HCT116 (cell line): ENCODE results near the gene RNU5B-1. TPM values are rescaled to one million over a fixed set of nuclear protein-coding genes. Genes with fewer than 3 reads are reported as not detected.

Experiments used
- ATAC-seq: fragments of 200-7000 bp; cut with Tn5 transposase; 2 replicates; pipeline ENCODE4 v1.9.1; 2020; ENCODE audit warnings: mild to moderate bottlenecking, moderate library complexity
- BruUV-seq: library from RNA; stranded (reverse); fragments of 400-500 nt; replicated peaks from 2 replicates; lab custom pipeline; 2021; lab: Mats Ljungman, UMichigan
- CTCF ChIA-PET: fragments of 300-600 bp; sonication (Branson Sonifier 250); formaldehyde crosslinking; loops from one replicate; lab custom pipeline; 2021; ENCODE audit warnings: antibody characterized with exemption; lab: Charles Lee
- POLR2A ChIA-PET: fragments of 300-600, 350-600 bp; sonication (Branson Sonifier 250); formaldehyde crosslinking; loops from one replicate; lab custom pipeline; 2021; ENCODE audit warnings: antibody characterized with exemption; lab: Charles Lee
- RAD21 ChIA-PET, 2 experiments: fragments of 300-600 bp; sonication (Branson Sonifier 250); formaldehyde crosslinking; loops; one replicate each; lab custom pipeline; 2023; ENCODE audit warnings: low total read pairs in 2 of 2; ENCODE audit not compliant: uncharacterized antibody in 2 of 2, unreplicated experiment in 2 of 2, low non-redundant PET in 1 of 2; lab: Charles Lee
- DNase-seq: peaks from one replicate; pipeline ENCODE4 v3.0.0-alpha.2; 2010; ENCODE audit warnings: low read depth, low spot score
- H2AFZ ChIP-seq: fragments of 200-600 bp; shearing (Covaris generic), sonication (generic); 2 replicates; pipeline ENCODE4 v1.6.1; 2017; ENCODE audit warnings: low read depth, mixed run types, mixed read lengths, antibody characterized with exemption, low read length; ENCODE audit not compliant: poor library complexity, severe bottlenecking
- H3K27ac ChIP-seq: 2 replicates; pipeline ENCODE4 v1.5.1; 2012; ENCODE audit warnings: low read depth, low read length
- H3K27me3 ChIP-seq: fragments of 200-600 bp; sonication (generic); 2 replicates; pipeline ENCODE4 v1.6.1; 2016; ENCODE audit warnings: mixed run types, low read length, mixed read lengths; ENCODE audit not compliant: insufficient read depth
- H3K36me3 ChIP-seq, 2 experiments: fragments of 200-500 bp in 1 of 2; fragments of 200-600 bp in 1 of 2; sonication (Bioruptor generic) in 1 of 2; sonication (generic) in 1 of 2; 2 replicates each; pipeline versions ENCODE4 v1.5.1 to v1.6.1; 2014 to 2016; ENCODE audit warnings: low read length in 2 of 2, inconsistent platforms in 1 of 2, mixed read lengths in 1 of 2, mixed run types in 1 of 2; ENCODE audit not compliant: insufficient read depth in 2 of 2, control insufficient read depth in 1 of 2
- H3K4me1 ChIP-seq, 2 experiments: fragments of 200-600 bp in 1 of 2; sonication (generic) in 1 of 2; 2 replicates each; pipeline versions ENCODE4 v1.5.1 to v1.6.1; 2012 to 2017; ENCODE audit warnings: low read length in 2 of 2, inconsistent platforms in 1 of 2, mild to moderate bottlenecking in 1 of 2, mixed read lengths in 1 of 2, mixed run types in 1 of 2, moderate library complexity in 1 of 2; ENCODE audit not compliant: insufficient read depth in 2 of 2, control insufficient read depth in 1 of 2
- H3K4me2 ChIP-seq: fragments of 200-600 bp; sonication (generic); 2 replicates; pipeline ENCODE4 v1.6.1; 2017; ENCODE audit warnings: mixed run types, low read length, mixed read lengths
- H3K4me3 ChIP-seq, 2 experiments: fragments of 200-600 bp in 1 of 2; sonication (generic) in 1 of 2; replicated peaks in 1 of 2; 2 replicates each; pipeline ENCODE4 v1.5.1; 2011 to 2016; ENCODE audit warnings: low read length in 2 of 2, control low read depth in 1 of 2, low read depth in 1 of 2, mild to moderate bottlenecking in 1 of 2, mixed read lengths in 1 of 2, mixed run types in 1 of 2
- H3K79me2 ChIP-seq: fragments of 200-600 bp; sonication (generic); 2 replicates; pipeline ENCODE4 v1.6.1; 2017; ENCODE audit warnings: mild to moderate bottlenecking, mixed run types, low read length, moderate library complexity, mixed read lengths; ENCODE audit not compliant: insufficient read depth
- H3K9ac ChIP-seq: fragments of 200-600 bp; sonication (generic); 2 replicates; pipeline ENCODE4 v1.6.1; 2016; ENCODE audit warnings: low read length, mixed read lengths
- H3K9me2 ChIP-seq: fragments of 200-600 bp; sonication (generic), shearing (Covaris generic); 2 replicates; pipeline ENCODE4 v1.6.1; 2017; ENCODE audit warnings: mixed run types, mild to moderate bottlenecking, moderate library complexity; ENCODE audit not compliant: insufficient read depth
- H3K9me3 ChIP-seq, 2 experiments: fragments of 200-500 bp in 1 of 2; fragments of 200-600 bp in 1 of 2; sonication (Bioruptor generic) in 1 of 2; sonication (generic) in 1 of 2; 2 replicates each; pipeline ENCODE4 v1.6.1; 2014 to 2017; ENCODE audit warnings: low read length in 2 of 2, mixed read lengths in 2 of 2, inconsistent platforms in 1 of 2, low read depth in 1 of 2, mild to moderate bottlenecking in 1 of 2, mixed run types in 1 of 2, moderate library complexity in 1 of 2; ENCODE audit not compliant: control insufficient read depth in 1 of 2, insufficient read depth in 1 of 2
- H4K20me1 ChIP-seq: fragments of 200-600 bp; sonication (generic), shearing (Covaris generic); 2 replicates; pipeline ENCODE4 v1.6.1; 2017; ENCODE audit warnings: mixed run types, mild to moderate bottlenecking, moderate library complexity; ENCODE audit not compliant: insufficient read depth
- EGR1 ChIP-seq: IDR thresholded peaks from 2 replicates; pipeline ENCODE4 v1.6.1; 2012; ENCODE audit warnings: low read depth
- ELF1 ChIP-seq: IDR thresholded peaks from 2 replicates; pipeline ENCODE4 v1.6.1; 2012; ENCODE audit warnings: low read depth, borderline replicate concordance
- EZH2phosphoT487 ChIP-seq: fragments of 200-600 bp; IDR thresholded peaks from 2 replicates; pipeline ENCODE4 v1.6.1; 2018; ENCODE audit warnings: antibody characterized with exemption, borderline replicate concordance
- FOSL1 ChIP-seq: IDR thresholded peaks from 2 replicates; pipeline ENCODE4 v1.6.1; 2012; ENCODE audit warnings: low read depth
- JUND ChIP-seq: IDR thresholded peaks from 2 replicates; pipeline ENCODE4 v1.6.1; 2012
- POLR2AphosphoS5 ChIP-seq: IDR thresholded peaks from 2 replicates; pipeline ENCODE4 v1.6.1; 2011; ENCODE audit warnings: mild to moderate bottlenecking, low read depth, low read length, moderate library complexity
- SIN3A ChIP-seq: IDR thresholded peaks from 2 replicates; pipeline ENCODE4 v1.6.1; 2012; ENCODE audit warnings: low read depth
- SP1 ChIP-seq: IDR thresholded peaks from 2 replicates; pipeline ENCODE4 v1.6.1; 2012; ENCODE audit warnings: low read depth
- SRF ChIP-seq: IDR thresholded peaks from 2 replicates; pipeline ENCODE4 v1.6.1; 2012; ENCODE audit warnings: low read depth
- YY1 ChIP-seq: IDR thresholded peaks from 2 replicates; pipeline ENCODE4 v1.6.1; 2011; ENCODE audit warnings: low read length, low read depth, moderate library complexity, mild to moderate bottlenecking; ENCODE audit not compliant: insufficient replicate concordance; ENCODE audit errors: extremely low read depth
- ZFX ChIP-seq: fragments of 450-650 bp; IDR thresholded peaks from 2 replicates; pipeline ENCODE4 v1.6.1; 2017
- intact Hi-C: fragments of 100-400 bp; cut with micrococcal nuclease; formaldehyde crosslinking; loops from 2 replicates; pipeline ENCODE4 v1.10.0; 2022
- total RNA-seq: library from RNA; stranded (reverse); gene quantifications from one replicate; pipeline ENCODE4 v1.2.1, GENCODE V29; 2021; ENCODE audit not compliant: unreplicated experiment
- TF ChIP-seq, protein P1 (sequence below), 3 experiments: fragments of 200-600 bp in 1 of 3; sonication (generic) in 1 of 3; IDR thresholded peaks in 2 of 3; conservative IDR thresholded peaks in 1 of 3; 2 replicates each; pipeline ENCODE4 v1.5.1; 2012 to 2017; ENCODE audit warnings: low read depth in 2 of 3, low read length in 2 of 3, antibody characterized with exemption in 1 of 3, borderline replicate concordance in 1 of 3, control low read depth in 1 of 3, mild to moderate bottlenecking in 1 of 3, mixed read lengths in 1 of 3, mixed run types in 1 of 3, moderate library complexity in 1 of 3; ENCODE audit not compliant: insufficient read depth in 1 of 3
- TF ChIP-seq, protein P2 (sequence below): IDR thresholded peaks from 2 replicates; pipeline ENCODE4 v1.6.1; 2011; ENCODE audit warnings: mild to moderate bottlenecking, low read length, moderate library complexity; ENCODE audit not compliant: insufficient replicate concordance; ENCODE audit errors: extremely low read depth
- TF ChIP-seq, protein P3 (sequence below): IDR thresholded peaks from 2 replicates; pipeline ENCODE4 v1.6.1; 2012

RNU5B-1 gene
- total RNA-seq, 1 experiment from 2014 or later, result not detected

DNA sequence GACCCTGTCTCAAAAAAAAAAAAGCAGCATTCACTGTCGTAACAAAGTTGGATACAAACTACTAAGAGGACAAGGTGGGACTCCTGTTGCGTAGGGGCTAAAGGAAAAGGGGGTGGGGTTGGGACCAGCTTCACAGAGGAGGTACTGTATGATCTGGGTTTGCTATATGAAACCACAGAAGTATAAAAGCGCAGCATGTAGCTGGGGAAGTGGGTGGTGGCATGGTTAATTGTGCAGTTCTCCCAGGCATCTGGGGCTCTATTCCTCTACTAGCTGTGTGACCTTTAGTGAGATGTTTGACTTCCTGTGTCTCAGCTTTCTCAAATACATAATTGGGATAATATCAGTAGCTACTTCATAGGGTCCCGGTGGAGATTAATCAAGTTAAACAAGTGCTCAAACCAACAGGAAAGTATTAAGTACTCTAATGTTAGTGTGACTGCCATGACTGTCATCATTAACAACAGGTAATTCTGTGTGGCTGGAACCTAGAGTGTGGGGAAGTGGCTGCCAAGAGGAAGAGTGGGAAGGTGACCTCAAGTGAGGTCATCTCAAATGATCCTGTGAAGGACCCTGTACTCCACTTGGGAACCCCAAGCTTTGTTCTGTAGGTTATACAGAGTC is 29.3 kb upstream of the RNU5B-1 start:
- ATAC-seq, result no peak

More for the DNA sequence above, 29.3 kb upstream of the RNU5B-1 start:
- Histone ChIP-seq H4K20me1 (no peaks in the 10 kb centered on the region), H3K27ac (peak overlapping the region; percentile 2; the same call in 1 of the 2 replicates), H3K4me1 (peaks cover 7 to 19% of the 10 kb centered on the region in 2 experiments), H2AFZ (no peak overlapping the region), H3K27me3 (no peaks in the 10 kb centered on the region), H3K36me3 (no peaks in the 10 kb centered on the region; a peak in 1 of 4 replicates), H3K4me2 (peak overlapping the region; percentile 58), H3K9ac (no peak overlapping the region), H3K4me3 (peak overlapping the region in 1 of 2 experiments; percentile 8; a peak in 1 of 4 replicates), H3K9me2 (no peaks in the 10 kb centered on the region), H3K79me2 (no peaks in the 10 kb centered on the region), H3K9me3 (no peaks in the 10 kb centered on the region)
- ChIA-PET POLR2A (interaction anchor here (1.7 to 1.9 kb wide), 2 partner anchors 11 to 29 kb away, joined by 10 read pairs; partner anchors contain the start of genes PARP16 and RNU5B-1), CTCF (no interaction called here), RAD21 (no interaction called here)
- DNase-seq, result no peak
- intact Hi-C loops, result loop anchor here (10.0 kb wide), 1 partner anchor 540 kb away; no protein-coding TSS in a partner anchor
- BruUV-seq, result no TSS peak
- TF ChIP-seq ZFX (no peak), POLR2AphosphoS5 (no peak), YY1 (no peak), SP1 (no peak), SIN3A (no peak), EZH2phosphoT487 (no peak), EGR1 (no peak), JUND (no peak), FOSL1 (no peak), SRF (no peak), ELF1 (no peak)
- TF ChIP-seq, protein P1, sequence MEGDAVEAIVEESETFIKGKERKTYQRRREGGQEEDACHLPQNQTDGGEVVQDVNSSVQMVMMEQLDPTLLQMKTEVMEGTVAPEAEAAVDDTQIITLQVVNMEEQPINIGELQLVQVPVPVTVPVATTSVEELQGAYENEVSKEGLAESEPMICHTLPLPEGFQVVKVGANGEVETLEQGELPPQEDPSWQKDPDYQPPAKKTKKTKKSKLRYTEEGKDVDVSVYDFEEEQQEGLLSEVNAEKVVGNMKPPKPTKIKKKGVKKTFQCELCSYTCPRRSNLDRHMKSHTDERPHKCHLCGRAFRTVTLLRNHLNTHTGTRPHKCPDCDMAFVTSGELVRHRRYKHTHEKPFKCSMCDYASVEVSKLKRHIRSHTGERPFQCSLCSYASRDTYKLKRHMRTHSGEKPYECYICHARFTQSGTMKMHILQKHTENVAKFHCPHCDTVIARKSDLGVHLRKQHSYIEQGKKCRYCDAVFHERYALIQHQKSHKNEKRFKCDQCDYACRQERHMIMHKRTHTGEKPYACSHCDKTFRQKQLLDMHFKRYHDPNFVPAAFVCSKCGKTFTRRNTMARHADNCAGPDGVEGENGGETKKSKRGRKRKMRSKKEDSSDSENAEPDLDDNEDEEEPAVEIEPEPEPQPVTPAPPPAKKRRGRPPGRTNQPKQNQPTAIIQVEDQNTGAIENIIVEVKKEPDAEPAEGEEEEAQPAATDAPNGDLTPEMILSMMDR (IDR thresholded peaks at IDR 0.05 in 2 of 3, conservative IDR thresholded peaks at IDR 0.05 in 1 of 3; ENCODE audit: borderline replicate concordance in 1 of 3, insufficient read depth in 1 of 3, low read depth in 2 of 3, low read length in 2 of 3), result no peak
- TF ChIP-seq, protein P2, sequence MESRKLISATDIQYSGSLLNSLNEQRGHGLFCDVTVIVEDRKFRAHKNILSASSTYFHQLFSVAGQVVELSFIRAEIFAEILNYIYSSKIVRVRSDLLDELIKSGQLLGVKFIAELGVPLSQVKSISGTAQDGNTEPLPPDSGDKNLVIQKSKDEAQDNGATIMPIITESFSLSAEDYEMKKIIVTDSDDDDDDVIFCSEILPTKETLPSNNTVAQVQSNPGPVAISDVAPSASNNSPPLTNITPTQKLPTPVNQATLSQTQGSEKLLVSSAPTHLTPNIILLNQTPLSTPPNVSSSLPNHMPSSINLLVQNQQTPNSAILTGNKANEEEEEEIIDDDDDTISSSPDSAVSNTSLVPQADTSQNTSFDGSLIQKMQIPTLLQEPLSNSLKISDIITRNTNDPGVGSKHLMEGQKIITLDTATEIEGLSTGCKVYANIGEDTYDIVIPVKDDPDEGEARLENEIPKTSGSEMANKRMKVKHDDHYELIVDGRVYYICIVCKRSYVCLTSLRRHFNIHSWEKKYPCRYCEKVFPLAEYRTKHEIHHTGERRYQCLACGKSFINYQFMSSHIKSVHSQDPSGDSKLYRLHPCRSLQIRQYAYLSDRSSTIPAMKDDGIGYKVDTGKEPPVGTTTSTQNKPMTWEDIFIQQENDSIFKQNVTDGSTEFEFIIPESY, result no peak
- TF ChIP-seq, protein P3, sequence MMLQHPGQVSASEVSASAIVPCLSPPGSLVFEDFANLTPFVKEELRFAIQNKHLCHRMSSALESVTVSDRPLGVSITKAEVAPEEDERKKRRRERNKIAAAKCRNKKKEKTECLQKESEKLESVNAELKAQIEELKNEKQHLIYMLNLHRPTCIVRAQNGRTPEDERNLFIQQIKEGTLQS, result no peak
